ENCODE data around the gene ZCCHC2.

ZCCHC2 gene

DNA sequence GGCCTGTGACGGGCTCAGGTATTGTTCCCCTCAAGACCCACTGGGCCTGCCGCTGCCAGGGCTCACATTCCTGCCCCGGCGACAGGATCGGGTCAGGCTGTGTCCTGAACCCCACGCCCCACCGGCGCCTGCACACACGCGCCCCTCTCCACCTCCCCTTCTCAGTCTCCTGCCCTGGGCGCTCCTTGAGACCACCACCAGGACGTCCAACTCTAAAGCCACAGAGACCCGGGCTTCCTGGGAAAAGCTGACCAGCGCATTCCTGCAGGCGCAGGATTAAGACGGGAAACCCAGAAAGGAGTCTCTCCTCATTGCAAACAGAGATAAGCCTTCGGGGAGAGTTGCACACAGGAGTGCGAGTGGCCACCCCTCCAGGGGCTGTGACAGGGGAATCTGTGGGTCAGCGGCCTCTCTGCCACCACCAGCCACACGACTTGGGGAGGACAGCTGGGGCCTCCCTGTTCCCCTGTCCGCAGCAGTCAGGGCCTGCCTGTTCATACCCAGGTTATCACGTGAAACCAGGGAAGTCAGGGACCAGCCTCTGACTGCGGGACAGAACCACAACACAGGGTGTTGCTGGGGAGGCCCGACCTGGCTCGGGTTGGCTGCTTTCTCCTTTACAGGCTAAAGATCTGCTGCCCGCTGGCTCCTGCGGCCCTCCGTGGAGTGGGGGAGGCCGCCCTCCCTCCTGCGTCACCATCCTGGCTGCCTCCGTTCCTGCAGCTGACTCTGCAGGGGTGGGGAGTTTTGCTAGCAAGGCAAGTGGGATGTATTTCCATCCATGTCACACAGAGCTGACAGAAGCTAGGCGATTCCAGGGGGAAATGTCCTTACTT lies 88.8 kb downstream of the ZCCHC2 start:
- DNase-seq: no peak

DNA sequence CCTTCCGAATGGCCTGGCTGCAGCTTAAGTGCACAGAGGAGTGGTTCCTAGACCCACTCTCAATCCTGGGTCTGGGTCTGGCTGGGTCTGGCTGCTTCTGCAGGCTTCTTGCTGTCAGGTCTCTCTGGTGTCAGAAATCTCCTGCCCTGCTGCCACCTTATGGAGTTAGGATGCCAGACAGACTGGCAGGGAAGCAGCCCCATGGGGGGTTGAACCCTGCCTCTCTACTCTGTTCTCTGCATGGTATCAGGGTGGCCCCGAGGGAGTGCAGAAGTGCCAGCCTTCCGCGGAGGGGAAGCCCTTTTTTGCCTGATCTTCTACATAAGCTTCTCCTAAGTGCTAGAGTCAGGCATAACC lies 89.4 kb downstream of the ZCCHC2 start:
- no peak for DNase-seq

DNA sequence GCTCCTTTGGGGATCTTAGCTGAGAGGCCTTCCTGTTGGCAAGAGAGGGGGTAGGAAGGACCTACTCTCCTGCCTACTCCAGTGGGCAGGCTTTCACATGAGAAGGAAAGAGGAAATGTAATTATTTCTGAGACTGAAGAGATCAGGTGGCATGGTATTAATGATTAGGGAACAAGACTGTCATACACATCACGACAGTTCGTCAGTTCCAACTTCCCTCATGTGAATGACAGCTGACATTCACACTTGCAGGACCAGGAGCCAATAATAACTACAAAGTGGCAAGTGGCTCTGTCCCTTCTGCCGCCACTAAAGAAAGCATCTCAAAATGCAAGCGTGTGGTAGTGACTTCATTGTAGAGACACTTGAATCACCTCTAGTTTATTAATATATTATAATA lies 90.0 kb downstream of the ZCCHC2 start:
- DNase-seq: no peak

DNA sequence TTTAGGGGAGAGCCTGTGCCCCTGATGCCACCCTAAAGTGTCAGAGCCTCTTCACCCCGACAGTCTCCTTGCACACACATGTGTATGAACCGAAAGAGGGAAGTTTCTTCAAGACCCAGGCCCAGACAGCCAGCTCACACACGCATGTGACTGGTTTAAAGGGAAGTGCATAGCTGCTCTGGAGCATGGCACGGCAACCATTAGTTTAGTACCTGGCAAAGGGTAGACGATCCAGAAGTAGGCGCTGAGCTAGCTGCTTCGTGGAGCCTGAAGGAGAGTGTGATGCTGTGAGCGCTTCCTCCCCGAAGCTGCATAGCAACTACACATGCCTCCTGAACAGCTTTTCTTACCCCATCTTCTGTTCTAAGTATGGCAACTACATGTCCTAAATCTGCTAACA lies 91.7 kb downstream of the ZCCHC2 start:
- DNase-seq: no peak

DNA sequence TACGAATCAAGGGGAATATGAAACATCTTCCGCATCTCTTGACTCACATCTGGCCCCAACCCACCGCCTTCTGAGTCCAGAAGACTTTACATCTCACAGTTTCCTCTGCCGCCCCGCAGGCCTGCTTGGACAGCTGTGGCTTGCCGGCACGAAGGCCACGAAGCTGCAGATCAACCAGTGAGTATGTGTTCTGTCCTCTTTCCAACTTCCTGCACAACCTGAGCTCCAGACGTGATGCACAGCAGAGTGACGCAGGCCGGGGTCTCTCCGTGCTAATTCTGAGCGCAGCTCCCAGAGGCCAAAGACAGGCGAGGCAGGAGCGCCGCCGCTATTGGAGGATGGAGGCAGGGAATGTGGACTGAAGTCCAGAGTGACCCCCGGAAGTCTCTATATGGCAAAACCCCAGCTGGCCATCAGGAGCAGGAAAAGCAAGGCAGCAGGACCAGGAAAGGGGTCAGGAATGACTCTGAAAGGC lies 93.5 kb downstream of the ZCCHC2 start:
- DNase-seq: no peak

DNA sequence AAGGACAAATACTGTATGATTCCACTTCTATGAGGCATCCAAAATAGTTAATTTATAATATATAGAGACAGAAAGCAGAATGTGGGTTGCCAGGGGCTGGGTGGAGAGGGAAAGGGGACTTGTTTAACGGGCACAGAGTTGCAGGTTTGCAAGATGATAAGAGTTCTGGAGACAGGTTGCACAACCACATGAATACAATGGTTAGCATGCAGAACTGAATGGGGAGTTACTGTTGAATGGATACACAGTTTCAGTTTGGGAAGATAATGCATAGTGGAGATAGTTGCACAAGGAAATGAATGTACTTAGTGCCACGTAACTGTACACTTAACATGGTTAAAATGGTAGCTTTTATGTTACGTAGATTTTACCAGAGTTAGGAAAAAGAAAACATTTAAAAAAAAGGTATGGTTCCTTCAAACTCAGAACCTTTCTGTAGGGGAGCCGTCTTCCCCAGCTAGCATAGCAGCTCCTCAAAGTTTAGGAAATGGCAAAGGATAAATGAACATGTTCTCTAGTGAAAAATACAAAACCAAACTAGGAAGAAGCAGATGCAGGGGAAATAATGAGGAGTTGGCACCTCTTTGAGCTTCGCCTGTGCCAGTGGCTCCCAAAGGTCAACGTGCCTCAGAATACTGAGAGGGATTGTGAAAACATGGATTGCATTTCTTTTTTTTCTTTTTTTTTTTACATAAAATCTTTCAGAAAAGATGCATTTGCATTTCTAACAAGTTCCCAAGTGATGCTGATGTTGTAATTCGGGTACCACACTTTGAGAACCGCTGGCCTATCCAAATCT lies 95.2 kb downstream of the ZCCHC2 start:
- DNase-seq: no peak

DNA sequence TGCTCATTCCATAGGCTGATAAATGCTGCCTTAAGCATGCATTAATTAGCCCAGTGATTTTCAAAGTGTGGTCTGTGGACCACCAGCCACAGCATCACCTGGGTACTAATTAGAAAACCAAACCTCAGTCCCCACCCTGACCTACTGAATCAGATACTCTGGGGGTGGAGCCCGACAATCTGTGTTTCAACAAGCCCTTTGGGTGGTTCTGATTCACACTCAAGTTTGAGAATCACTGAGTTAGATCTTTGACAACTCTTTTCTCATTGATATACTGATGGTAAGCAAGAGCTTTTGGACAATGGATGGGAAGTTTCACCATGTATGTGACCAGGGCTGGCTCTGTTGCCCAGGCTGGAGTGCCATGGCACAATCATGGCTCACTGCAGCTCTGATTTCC lies 95.9 kb downstream of the ZCCHC2 start:
- DNase-seq: no peak

DNA sequence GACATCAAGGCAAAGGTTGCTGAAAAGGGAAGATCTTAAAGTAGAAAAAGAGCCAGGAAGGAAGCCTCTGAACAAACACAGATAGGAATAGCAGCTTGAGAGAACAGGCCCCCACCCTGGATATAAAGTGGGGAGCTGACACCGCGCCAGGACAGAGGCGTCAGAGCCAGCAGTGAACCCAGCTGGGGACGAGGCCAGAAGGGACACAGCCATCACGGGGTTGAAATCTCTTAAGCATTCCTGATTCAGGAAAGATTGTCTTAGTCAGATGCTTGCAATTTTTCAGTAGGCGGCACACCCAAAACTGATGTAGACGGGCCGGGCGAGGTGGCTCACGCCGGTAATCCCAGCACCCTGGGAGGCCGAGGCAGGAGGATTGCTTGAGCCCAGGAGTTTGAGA lies 98.7 kb downstream of the ZCCHC2 start:
- no peak for DNase-seq

DNA sequence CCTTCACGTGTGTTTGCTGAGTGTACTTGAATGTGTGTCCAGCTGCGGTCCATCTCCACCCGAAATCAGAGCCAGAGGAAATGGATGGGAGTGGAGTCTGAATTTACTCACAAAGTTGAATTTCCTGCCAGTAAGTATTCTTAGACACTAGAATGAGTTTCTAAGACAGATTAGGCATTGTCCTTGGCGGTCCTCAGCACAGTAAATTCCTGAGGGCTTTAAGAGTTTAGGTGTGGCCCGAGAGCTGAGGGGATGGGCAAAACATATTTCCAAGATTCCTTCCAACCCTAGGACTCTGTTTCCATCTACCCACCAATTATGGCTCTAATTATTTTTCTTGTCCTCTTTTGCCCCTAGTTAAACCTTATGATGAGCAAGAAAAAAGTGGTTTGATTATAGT lies 102.2 kb downstream of the ZCCHC2 start:
- no peak for DNase-seq
